GM19438 (cell line): Measurements from ENCODE around the gene MBP.
A peak's percentile ranks its signal among the peaks of the same experiment; 100 is the strongest.

Experiments
- ATAC-seq: cut with Tn5 transposase; IDR thresholded peaks from one replicate; pipeline ENCODE4 v1.9.1; 2021; ENCODE audit warnings: low read depth; ENCODE audit not compliant: unreplicated experiment

MBP gene

GRCh38 chr18:77088963-77089722, 43.4 kb downstream of the MBP start:
- ATAC-seq: no peak

DNA sequence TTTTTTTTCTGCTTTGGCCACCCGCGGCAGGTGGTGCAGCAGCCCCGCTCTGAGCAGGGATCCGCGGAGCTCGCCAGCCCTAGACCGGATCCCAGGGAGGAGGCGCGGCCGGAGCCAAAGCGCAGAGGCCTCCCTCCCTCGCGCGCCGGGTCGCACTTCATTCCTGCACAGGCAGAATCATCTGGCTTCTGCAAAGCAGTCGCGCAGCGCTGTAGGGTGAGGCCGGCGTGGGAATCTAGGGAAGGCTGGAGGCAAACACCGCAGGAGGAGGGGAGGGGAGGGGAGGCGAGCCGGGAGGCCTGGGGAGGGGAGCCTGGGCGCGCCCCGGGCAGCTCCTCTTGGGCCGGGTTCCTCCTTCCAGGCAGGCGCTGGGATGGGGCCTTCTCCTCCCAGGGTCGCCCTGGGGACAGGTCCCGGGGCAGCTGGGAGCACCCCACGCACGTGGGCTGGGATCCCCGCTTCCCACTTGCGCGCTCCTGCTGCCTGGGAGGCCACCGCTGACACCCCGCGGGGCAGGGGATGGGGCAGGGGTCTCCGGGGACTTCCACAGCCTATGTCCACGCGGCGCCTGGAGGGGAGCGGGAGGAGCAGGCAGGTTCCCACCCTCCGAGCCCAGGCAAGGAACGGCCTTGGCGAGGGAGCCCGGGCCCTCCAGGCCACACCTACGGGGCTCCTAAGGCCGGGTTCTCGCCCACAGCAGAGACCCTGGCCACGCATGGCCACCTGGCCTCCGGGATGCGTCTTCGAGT, 45.0 kb downstream of the MBP start:
- no peak for ATAC-seq

DNA sequence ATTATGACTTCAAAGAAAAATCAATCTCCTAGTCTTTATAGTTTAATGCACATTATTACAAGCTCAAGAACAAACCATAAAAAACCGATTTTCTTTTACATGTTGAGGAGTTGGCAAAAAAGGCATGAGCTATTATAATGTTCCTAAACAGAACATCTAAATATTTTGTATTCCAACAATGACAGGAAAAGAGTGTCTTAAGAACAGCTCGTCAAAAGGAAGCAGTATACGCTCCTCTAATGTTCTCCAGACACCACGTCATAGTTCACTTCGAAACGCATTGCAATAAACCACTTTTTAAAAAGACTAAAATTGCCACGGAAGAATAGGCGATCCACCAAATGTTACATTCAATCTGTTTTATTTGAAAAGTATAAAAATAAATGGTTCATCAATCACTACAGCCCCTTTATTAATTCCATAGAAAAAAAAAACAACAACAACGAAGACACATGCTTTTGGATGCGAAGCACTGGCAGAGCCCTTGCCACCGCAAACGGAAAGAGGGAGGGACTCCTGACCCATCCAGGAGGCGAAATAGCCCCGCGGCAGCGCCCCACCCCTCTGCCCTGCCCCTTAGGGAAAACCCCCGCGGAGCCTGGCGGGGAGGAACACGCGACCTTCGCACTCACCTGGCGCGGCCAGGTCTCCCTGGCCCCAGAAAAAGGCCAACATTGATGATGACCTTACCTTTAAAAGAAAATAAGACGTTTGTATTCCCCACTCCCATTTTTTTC, 45.8 kb downstream of the MBP start:
- no peak for ATAC-seq

- no peak for ATAC-seq
These were observed 46.5 kb downstream of the MBP start for GRCh38 chr18:77086034-77086433.

- ATAC-seq: no peak
These were observed 47.9 kb downstream of the MBP start for GRCh38 chr18:77084688-77085035.

GRCh38 chr18:77082316-77082955, 50.1 kb downstream of the MBP start:
- no peak for ATAC-seq

GRCh38 chr18:77081390-77081778, 51.2 kb downstream of the MBP start:
- ATAC-seq: no peak

DNA sequence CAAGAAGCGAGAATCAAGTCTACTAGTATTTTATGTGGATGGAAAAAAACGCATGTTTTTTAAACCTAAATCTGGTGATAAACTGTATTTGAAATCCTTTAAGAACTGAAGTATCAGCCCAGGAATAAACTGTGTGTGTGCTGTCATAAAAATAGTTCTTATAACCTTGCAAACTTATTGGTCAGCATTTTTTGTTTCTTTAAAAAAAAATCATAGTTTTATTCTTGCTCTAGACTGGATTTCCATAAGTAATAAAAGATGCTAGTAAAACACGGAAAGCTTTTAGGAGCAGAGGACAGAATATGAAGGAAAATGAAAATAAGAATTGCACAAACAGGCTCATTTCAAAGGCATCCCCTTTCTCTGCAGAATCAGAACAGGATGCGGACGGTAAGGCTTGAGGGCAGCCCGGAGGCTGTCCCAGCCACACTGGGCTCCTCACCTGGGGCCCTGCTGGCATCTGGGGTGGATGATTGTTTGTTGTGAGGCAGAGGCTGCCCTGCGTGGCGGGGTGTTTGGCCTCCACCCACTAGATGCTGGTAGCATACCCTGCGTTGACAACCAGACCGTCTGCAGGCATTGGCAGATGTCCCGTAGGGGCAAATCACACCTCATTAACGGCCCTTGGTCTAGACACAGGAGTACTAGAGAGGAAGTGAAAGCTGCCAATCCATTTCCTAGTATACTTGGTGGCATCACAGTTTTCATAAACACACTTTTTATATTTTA, 52.5 kb downstream of the MBP start:
- ATAC-seq: peak; percentile 86

- ATAC-seq: no peak
These were observed 53.5 kb downstream of the MBP start for GRCh38 chr18:77079088-77079487.

- ATAC-seq: no peak
These were observed 53.9 kb downstream of the MBP start for GRCh38 chr18:77078690-77079070.

- ATAC-seq: no peak
These were observed 54.5 kb downstream of the MBP start for GRCh38 chr18:77077941-77078689.

DNA sequence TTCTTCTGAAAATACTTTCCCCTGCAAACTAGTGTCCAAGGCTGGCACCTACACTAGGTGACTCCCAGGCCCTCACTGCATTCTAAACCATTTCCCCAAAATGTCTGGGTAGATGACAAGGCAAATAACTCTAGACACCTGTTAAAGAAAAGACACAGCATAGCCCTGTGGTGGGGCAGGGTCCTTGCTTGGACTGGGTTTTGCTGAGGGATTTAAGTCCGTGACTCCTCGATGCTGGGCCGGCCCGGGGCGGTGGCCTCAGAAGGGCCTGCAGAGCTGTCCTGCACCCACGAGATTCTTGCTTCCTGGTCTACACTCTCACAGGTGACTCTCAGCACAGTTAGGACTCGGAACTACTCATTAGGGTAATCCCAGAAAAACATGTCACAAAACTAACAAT, 55.2 kb downstream of the MBP start:
- ATAC-seq: no peak

GRCh38 chr18:77076111-77076510, 56.5 kb downstream of the MBP start:
- no peak for ATAC-seq

GRCh38 chr18:77074431-77074830, 58.2 kb downstream of the MBP start:
- no peak for ATAC-seq

DNA sequence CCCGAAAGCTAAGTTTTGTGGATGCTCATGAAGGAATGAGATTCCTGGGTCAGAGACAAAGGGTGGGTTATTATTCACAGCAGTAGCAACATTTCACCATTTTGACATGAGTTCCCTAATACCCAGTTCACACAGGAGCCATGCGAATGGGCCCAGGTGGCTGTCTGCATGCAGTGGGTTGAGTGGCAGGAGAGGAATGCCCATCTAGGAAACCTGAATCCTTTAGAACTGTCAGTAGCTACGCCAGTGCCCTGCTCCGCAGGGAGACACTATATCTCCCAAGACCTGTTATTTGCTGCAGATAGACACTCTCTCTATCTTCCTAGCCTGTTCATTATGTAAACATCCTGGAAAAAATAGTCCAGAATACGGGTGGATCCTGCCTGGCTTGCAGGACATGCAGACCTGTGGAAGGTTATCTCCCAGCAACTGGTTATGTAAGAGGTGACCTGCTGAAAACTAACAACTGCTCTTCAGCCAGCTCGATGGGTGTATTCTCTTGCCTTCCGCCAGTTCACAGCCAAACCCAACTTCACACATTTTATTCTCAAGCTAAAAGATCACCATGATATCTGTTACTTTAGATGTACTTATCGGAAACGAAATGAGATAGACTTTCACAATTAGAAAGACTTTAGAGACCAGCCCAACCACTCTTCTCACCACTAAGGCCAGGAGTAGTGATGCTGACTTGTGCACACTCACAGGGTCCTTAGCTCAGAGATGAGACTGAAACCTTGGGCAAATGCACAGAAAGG, 59.1 kb downstream of the MBP start:
- no peak for ATAC-seq

GRCh38 chr18:77072566-77072965, 60.0 kb downstream of the MBP start:
- ATAC-seq: no peak

DNA sequence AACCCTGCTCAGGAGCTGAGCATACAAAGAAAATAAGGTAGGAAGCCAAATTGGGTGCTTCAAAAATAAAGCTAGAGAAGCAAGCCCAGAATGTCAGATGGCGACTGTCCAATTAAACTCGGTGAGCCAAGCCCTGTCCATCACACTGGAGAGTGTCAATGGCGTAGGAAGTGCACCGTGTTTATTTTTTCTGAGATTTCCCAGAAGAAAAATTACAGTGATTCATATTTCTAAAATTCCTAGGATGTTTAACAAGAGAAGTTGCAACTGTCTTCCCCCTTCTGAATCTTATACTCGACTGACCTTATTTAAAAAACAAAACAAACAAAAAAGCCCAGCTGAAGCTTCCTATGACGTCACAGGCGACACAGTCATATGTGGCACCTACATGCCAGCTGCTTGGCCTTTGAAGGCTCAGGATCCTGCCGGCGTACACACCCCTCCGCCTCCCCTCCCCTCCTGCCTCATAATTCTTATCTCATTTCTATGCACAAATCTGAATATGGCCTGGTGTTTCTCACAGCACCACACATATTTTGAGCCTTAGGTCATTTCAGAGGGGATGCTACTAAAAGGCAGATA, 60.8 kb downstream of the MBP start:
- no peak for ATAC-seq

GRCh38 chr18:77071061-77071460, 61.5 kb downstream of the MBP start:
- ATAC-seq: no peak

- ATAC-seq: no peak
These were observed 62.0 kb downstream of the MBP start for GRCh38 chr18:77070627-77071026.
